Mammary epithelial cell (primary cell): ENCODE results near the gene CD2AP.

Experiments
- EZH2 ChIP-seq: IDR thresholded peaks from 2 replicates; pipeline ENCODE4 v1.6.1; 2012; ENCODE audit warnings: low read length, inconsistent platforms, borderline replicate concordance
- TF ChIP-seq, protein P1 (sequence below), 2 donors: IDR thresholded peaks in 1 of 2; conservative IDR thresholded peaks in 1 of 2; 2 replicates each; pipeline ENCODE4 v1.5.1; 2011 to 2012; ENCODE audit warnings: inconsistent platforms in 2 of 2, low read length in 2 of 2, mild to moderate bottlenecking in 2 of 2, control low read depth in 1 of 2, low read depth in 1 of 2; ENCODE audit not compliant: insufficient read depth in 1 of 2; ENCODE audit errors: extremely low read depth in 1 of 2

GRCh38 chr6:47438481-47439347 lies 38.9 kb upstream of the CD2AP start:
- TF ChIP-seq EZH2 = no peak
- TF ChIP-seq, protein P1, sequence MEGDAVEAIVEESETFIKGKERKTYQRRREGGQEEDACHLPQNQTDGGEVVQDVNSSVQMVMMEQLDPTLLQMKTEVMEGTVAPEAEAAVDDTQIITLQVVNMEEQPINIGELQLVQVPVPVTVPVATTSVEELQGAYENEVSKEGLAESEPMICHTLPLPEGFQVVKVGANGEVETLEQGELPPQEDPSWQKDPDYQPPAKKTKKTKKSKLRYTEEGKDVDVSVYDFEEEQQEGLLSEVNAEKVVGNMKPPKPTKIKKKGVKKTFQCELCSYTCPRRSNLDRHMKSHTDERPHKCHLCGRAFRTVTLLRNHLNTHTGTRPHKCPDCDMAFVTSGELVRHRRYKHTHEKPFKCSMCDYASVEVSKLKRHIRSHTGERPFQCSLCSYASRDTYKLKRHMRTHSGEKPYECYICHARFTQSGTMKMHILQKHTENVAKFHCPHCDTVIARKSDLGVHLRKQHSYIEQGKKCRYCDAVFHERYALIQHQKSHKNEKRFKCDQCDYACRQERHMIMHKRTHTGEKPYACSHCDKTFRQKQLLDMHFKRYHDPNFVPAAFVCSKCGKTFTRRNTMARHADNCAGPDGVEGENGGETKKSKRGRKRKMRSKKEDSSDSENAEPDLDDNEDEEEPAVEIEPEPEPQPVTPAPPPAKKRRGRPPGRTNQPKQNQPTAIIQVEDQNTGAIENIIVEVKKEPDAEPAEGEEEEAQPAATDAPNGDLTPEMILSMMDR (conservative IDR thresholded peaks at IDR 0.05 in 1 of 2, IDR thresholded peaks at IDR 0.05 in 1 of 2; ENCODE audit: extremely low read depth in 1 of 2, insufficient read depth in 1 of 2, low read depth in 1 of 2, low read length in 2 of 2) = no peak
